Activated CD4-positive, alpha-beta T cell treated with anti-CD3 and anti-CD28 coated beads for 1 hour (primary cell): Measurements from ENCODE around the gene KDM7A.

Experiments used
- DNase-seq: peaks from one replicate; pipeline ENCODE4 v3.0.0-alpha.2; 2020

The KDM7A gene

GRCh38 chr7:140053812-140054539, 122.8 kb downstream of the KDM7A start:
- DNase-seq = no peak

GRCh38 chr7:140051820-140052219, 125.0 kb downstream of the KDM7A start:
- no peak for DNase-seq

- DNase-seq = no peak
Observed at GRCh38 chr7:140050100-140050499, 126.7 kb downstream of the KDM7A start.

GRCh38 chr7:140049339-140050024, 127.3 kb downstream of the KDM7A start:
- DNase-seq = no peak

- no peak for DNase-seq
Observed at GRCh38 chr7:140048989-140049338, 127.8 kb downstream of the KDM7A start.

- DNase-seq = no peak
Observed at GRCh38 chr7:140048138-140048537, 128.6 kb downstream of the KDM7A start.

GRCh38 chr7:140047197-140047596, 129.6 kb downstream of the KDM7A start:
- no peak for DNase-seq

GRCh38 chr7:140045697-140046096, 131.1 kb downstream of the KDM7A start:
- no peak for DNase-seq

- DNase-seq = no peak
Observed at GRCh38 chr7:140044251-140044650, 132.5 kb downstream of the KDM7A start.

GRCh38 chr7:140042386-140042670, 134.5 kb downstream of the KDM7A start:
- DNase-seq = no peak

- DNase-seq = no peak
Observed at GRCh38 chr7:140041659-140042385, 135.0 kb downstream of the KDM7A start.

GRCh38 chr7:140039896-140040295, 136.9 kb downstream of the KDM7A start:
- DNase-seq = no peak

GRCh38 chr7:140039066-140039465, 137.7 kb downstream of the KDM7A start:
- DNase-seq = no peak

- no peak for DNase-seq
Observed at GRCh38 chr7:140036224-140036962, 140.4 kb downstream of the KDM7A start.

- DNase-seq = no peak
Observed at GRCh38 chr7:140035400-140036223, 141.2 kb downstream of the KDM7A start.
